OCI-LY1 (cell line): ENCODE measurements around the gene SLC13A1.

ENCODE experiments used
- H2AFZ ChIP-seq: fragments of 200-600 bp; sonication (generic), shearing (Covaris generic); 2 replicates; pipeline ENCODE4 v1.6.0; 2014; ENCODE audit warnings: antibody characterized with exemption, mild to moderate bottlenecking, low read length
- H3F3A ChIP-seq: fragments of 200-600 bp; sonication (generic), shearing (Covaris generic); 2 replicates; pipeline ENCODE4 v1.6.0; 2014; ENCODE audit warnings: mild to moderate bottlenecking, antibody characterized with exemption, low read length, moderate library complexity; ENCODE audit not compliant: insufficient read depth
- H3K27ac ChIP-seq: fragments of 200-600 bp; sonication (generic); 2 replicates; pipeline ENCODE4 v1.5.1; 2014; ENCODE audit warnings: low read length, mixed run types, mild to moderate bottlenecking, low read depth; ENCODE audit not compliant: poor library complexity, severe bottlenecking
- H3K27me3 ChIP-seq: fragments of 200-600 bp; sonication (generic); 2 replicates; pipeline ENCODE4 v1.6.0; 2014; ENCODE audit warnings: antibody characterized with exemption, mild to moderate bottlenecking, low read length, moderate library complexity; ENCODE audit not compliant: insufficient read depth
- H3K36me3 ChIP-seq: fragments of 200-600 bp; sonication (generic); 2 replicates; pipeline ENCODE4 v1.6.1; 2014; ENCODE audit warnings: mild to moderate bottlenecking, antibody characterized with exemption, low read length, moderate library complexity, mixed read lengths; ENCODE audit not compliant: insufficient read depth
- H3K4me1 ChIP-seq: fragments of 200-600 bp; sonication (generic); 2 replicates; pipeline ENCODE4 v1.5.1; 2014; ENCODE audit warnings: mild to moderate bottlenecking, low read length, moderate library complexity; ENCODE audit not compliant: insufficient read depth, severe bottlenecking
- H3K4me2 ChIP-seq: fragments of 200-600 bp; sonication (generic), shearing (Covaris generic); 2 replicates; pipeline ENCODE4 v1.6.1; 2014; ENCODE audit warnings: low read length
- H3K4me3 ChIP-seq: fragments of 200-600 bp; sonication (generic); 2 replicates; pipeline ENCODE4 v1.5.1; 2014; ENCODE audit warnings: low read length, low read depth, mild to moderate bottlenecking, mixed read lengths; ENCODE audit not compliant: poor library complexity, severe bottlenecking
- H3K79me2 ChIP-seq: fragments of 200-600 bp; shearing (Covaris generic); 2 replicates; pipeline ENCODE4 v1.6.1; 2016; ENCODE audit warnings: mixed run types, low read length, mixed read lengths; ENCODE audit not compliant: insufficient read depth
- H3K9ac ChIP-seq: fragments of 200-600 bp; sonication (generic), shearing (Covaris generic); 2 replicates; pipeline ENCODE4 v1.6.1; 2014; ENCODE audit warnings: mild to moderate bottlenecking, low read length, mixed read lengths
- H3K9me2 ChIP-seq: fragments of 200-600 bp; sonication (generic), shearing (Covaris generic); 2 replicates; pipeline ENCODE4 v1.6.1; 2014; ENCODE audit warnings: low read depth, mild to moderate bottlenecking, low read length, mixed read lengths
- H3K9me3 ChIP-seq: fragments of 200-600 bp; shearing (Covaris generic); 2 replicates; pipeline ENCODE4 v1.6.1; 2014; ENCODE audit warnings: low read length, mixed read lengths
- H4K20me1 ChIP-seq: fragments of 200-600 bp; sonication (generic), shearing (Covaris generic); 2 replicates; pipeline ENCODE4 v1.6.0; 2016; ENCODE audit warnings: mild to moderate bottlenecking, low read length; ENCODE audit not compliant: insufficient read depth
- CTCF ChIP-seq: fragments of 200-600 bp; sonication (generic), shearing (Covaris generic); IDR thresholded peaks from 2 replicates; pipeline ENCODE4 v1.5.1; 2017; ENCODE audit warnings: mild to moderate bottlenecking, antibody characterized with exemption, low read length, moderate library complexity, mixed read lengths
- EZH2 ChIP-seq: fragments of 200-600 bp; sonication (generic), shearing (Covaris generic); IDR thresholded peaks from 2 replicates; pipeline ENCODE4 v1.8.0; 2017; ENCODE audit warnings: borderline replicate concordance, mixed run types, mild to moderate bottlenecking, antibody characterized with exemption, low read length, moderate library complexity, mixed read lengths

SLC13A1 gene

GRCh38 chr7:123199883-123200282, at the start of gene SLC13A1:
TSS of gene SLC13A1 (minus strand) at chr7:123199969. CDS start at chr7:123199946, 23 bp downstream.
- Histone ChIP-seq H3K4me2 (no peak within 1 kb of the TSS), H3F3A (no peaks in the 10 kb centered on the region), H3K4me1 (no peaks in the 10 kb centered on the region), H3K27ac (no peak within 1 kb of the TSS), H3K36me3 (no peaks in the 10 kb centered on the region), H3K9me3 (no peaks in the 10 kb centered on the region), H3K79me2 (no peaks in the 10 kb centered on the region), H3K9me2 (no peaks in the 10 kb centered on the region), H3K9ac (no peak within 1 kb of the TSS), H2AFZ (no peak within 1 kb of the TSS), H4K20me1 (no peaks in the 10 kb centered on the region), H3K4me3 (no peak within 1 kb of the TSS), H3K27me3 (no peaks in the 10 kb centered on the region)
- no peak for TF ChIP-seq EZH2
- TF ChIP-seq CTCF, result no peak

- H3K4me3 ChIP-seq, result no peak overlapping the region
Observed at GRCh38 chr7:123244768-123245167, 45.0 kb upstream of the SLC13A1 start.

GRCh38 chr7:123242467-123243092, 42.8 kb upstream of the SLC13A1 start:
- Histone ChIP-seq H4K20me1 (no peaks in the 10 kb centered on the region), H3F3A (no peaks in the 10 kb centered on the region), H3K4me3 (no peak overlapping the region), H3K27me3 (no peaks in the 10 kb centered on the region), H3K79me2 (no peaks in the 10 kb centered on the region), H3K4me1 (no peaks in the 10 kb centered on the region), H2AFZ (no peak overlapping the region), H3K27ac (no peak overlapping the region), H3K9ac (no peak overlapping the region), H3K36me3 (no peaks in the 10 kb centered on the region), H3K9me3 (no peaks in the 10 kb centered on the region), H3K4me2 (no peak overlapping the region), H3K9me2 (no peaks in the 10 kb centered on the region)
- no peak for TF ChIP-seq EZH2
- no peak for TF ChIP-seq CTCF

More at GRCh38 chr7:123244768-123245167, 45.0 kb upstream of the SLC13A1 start:
- Histone ChIP-seq H3K9ac (no peak overlapping the region), H2AFZ (no peak overlapping the region), H3K4me1 (no peaks in the 10 kb centered on the region), H4K20me1 (no peaks in the 10 kb centered on the region), H3K9me3 (no peaks in the 10 kb centered on the region), H3K27me3 (no peaks in the 10 kb centered on the region), H3K4me2 (no peak overlapping the region), H3K9me2 (no peaks in the 10 kb centered on the region), H3K79me2 (no peaks in the 10 kb centered on the region), H3F3A (no peaks in the 10 kb centered on the region), H3K36me3 (no peaks in the 10 kb centered on the region), H3K27ac (no peak overlapping the region)
- TF ChIP-seq CTCF (no peak), EZH2 (no peak)
